OCI-LY3 (cell line): ENCODE results near the gene MAP2K3.
"Not testable (repeated sequence)": the region's sequence is repeated elsewhere in the genome, so short reads cannot be mapped to it uniquely, and the experiment has no call there.

Experiments
- H2AFZ ChIP-seq: fragments of 200-600, 300-600 bp; shearing (Covaris generic); 2 replicates; pipeline ENCODE4 v1.6.0; 2014; ENCODE audit warnings: antibody characterized with exemption, low read depth, low read length
- H3K27ac ChIP-seq: fragments of 200-600, 300-600 bp; sonication (generic); 2 replicates; pipeline ENCODE4 v1.5.1; 2014; ENCODE audit warnings: mild to moderate bottlenecking, low read length, moderate library complexity, mixed read lengths
- H3K27me3 ChIP-seq: fragments of 200-600, 300-600 bp; sonication (generic); 2 replicates; pipeline ENCODE4 v1.6.1; 2014; ENCODE audit warnings: low read depth, low read length, mixed read lengths
- H3K36me3 ChIP-seq: fragments of 200-600, 300-600 bp; sonication (generic); replicated peaks from 2 replicates; pipeline ENCODE3; 2014; ENCODE audit warnings: low read depth, low read length, mixed read lengths
- H3K4me1 ChIP-seq: fragments of 300-600, 200-600 bp; sonication (generic); 2 replicates; pipeline ENCODE4 v1.6.1; 2014; ENCODE audit warnings: low read length, mixed read lengths
- H3K4me2 ChIP-seq: fragments of 200-600, 300-600 bp; sonication (generic); 2 replicates; pipeline ENCODE4 v1.6.1; 2014; ENCODE audit warnings: low read length, mixed read lengths
- H3K4me3 ChIP-seq: fragments of 300-600, 200-600 bp; sonication (generic); 2 replicates; pipeline ENCODE4 v1.5.1; 2014; ENCODE audit warnings: antibody characterized with exemption, mild to moderate bottlenecking, low read length, moderate library complexity
- H3K79me2 ChIP-seq: fragments of 300-600, 200-600 bp; shearing (Covaris generic); 2 replicates; pipeline ENCODE4 v1.6.1; 2014; ENCODE audit warnings: mild to moderate bottlenecking, low read length, mixed read lengths
- H3K9ac ChIP-seq: fragments of 300-600, 200-600 bp; shearing (Covaris generic); 2 replicates; pipeline ENCODE4 v1.6.0; 2014; ENCODE audit warnings: mild to moderate bottlenecking, low read length, moderate library complexity
- H3K9me3 ChIP-seq: fragments of 200-600, 300-600 bp; shearing (Covaris generic); 2 replicates; pipeline ENCODE4 v1.6.1; 2014; ENCODE audit warnings: low read length, mixed read lengths; ENCODE audit not compliant: insufficient read depth
- H4K20me1 ChIP-seq: fragments of 200-600, 300-600 bp; sonication (generic); 2 replicates; pipeline ENCODE4 v1.6.1; 2016; ENCODE audit warnings: low read length, mixed read lengths; ENCODE audit not compliant: insufficient read depth
- CTCF ChIP-seq: fragments of 200-600, 300-600 bp; sonication (generic); IDR thresholded peaks from 2 replicates; pipeline ENCODE4 v1.5.1; 2014; ENCODE audit warnings: antibody characterized with exemption, low read length, low read depth
- EZH2phosphoT487 ChIP-seq: fragments of 200-600 bp; shearing (Covaris generic); IDR thresholded peaks from 2 replicates; pipeline ENCODE4 v1.6.1; 2018; ENCODE audit warnings: antibody characterized with exemption, mixed run types, low read depth

MAP2K3 gene

DNA sequence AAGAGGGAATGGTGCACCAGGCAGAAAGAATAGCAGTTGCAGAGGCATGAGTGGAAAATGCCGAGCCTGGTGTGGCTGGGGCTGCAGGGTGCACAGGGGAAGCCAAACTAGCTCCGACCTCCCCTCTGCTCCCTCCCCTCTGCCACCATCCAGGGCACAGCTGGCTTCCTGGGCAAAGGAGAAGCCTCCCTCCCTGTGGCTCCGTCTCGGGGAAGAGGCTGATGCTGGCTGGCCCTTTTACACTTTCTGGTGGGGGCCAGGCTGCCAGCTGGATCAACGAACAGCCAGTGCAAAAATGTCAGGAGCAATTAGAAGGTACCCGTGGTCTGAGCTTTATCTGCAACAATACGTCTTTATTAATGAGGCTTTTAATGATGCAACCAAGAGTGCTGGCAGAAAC lies 54.5 kb downstream of the MAP2K3 start:
- TF ChIP-seq EZH2phosphoT487 (no peak), CTCF (no peak)
- Histone ChIP-seq H3K4me1 (no peaks in the 10 kb centered on the region), H2AFZ (no peak overlapping the region), H3K36me3 (no peaks in the 10 kb centered on the region), H3K4me3 (no peak overlapping the region), H3K4me2 (no peak overlapping the region), H3K79me2 (no peaks in the 10 kb centered on the region), H3K9me3 (no peaks in the 10 kb centered on the region), H3K27ac (no peak overlapping the region), H3K9ac (no peak overlapping the region), H4K20me1 (no peaks in the 10 kb centered on the region), H3K27me3 (no peaks in the 10 kb centered on the region)

DNA sequence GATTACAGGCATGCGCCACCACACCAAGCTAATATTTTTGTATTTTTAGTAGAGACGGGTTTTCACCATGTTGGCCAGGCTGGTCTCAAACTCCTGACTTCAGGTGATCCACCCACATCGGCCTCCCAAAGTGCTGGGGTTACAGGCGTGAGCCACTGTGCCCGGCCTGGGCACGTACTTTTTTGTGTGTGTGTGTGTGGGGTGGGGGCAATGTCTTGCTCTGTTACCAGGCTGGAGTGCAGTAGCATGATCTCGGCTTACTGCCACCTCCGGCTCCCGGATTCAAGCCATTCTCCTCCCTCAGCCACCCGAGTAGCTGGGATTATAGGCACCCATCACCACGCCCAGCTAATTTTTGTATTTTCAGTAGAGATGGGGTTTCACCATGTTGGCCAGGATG lies 55.1 kb downstream of the MAP2K3 start:
- H3K9ac ChIP-seq, H3K4me1 ChIP-seq, H3K4me3 ChIP-seq, H3K27me3 ChIP-seq, H3K79me2 ChIP-seq, H3K4me2 ChIP-seq, H3K27ac ChIP-seq, H3K9me3 ChIP-seq, H2AFZ ChIP-seq, H4K20me1 ChIP-seq, H3K36me3 ChIP-seq: not testable (repeated sequence)

- H3K79me2 ChIP-seq, H3K9ac ChIP-seq, H4K20me1 ChIP-seq, H2AFZ ChIP-seq, H3K9me3 ChIP-seq, H3K4me2 ChIP-seq, H3K4me1 ChIP-seq, H3K27ac ChIP-seq, H3K4me3 ChIP-seq, H3K36me3 ChIP-seq, H3K27me3 ChIP-seq: not testable (repeated sequence)
Measured at GRCh38 chr17:21340407-21340806, 55.9 kb downstream of the MAP2K3 start.

DNA sequence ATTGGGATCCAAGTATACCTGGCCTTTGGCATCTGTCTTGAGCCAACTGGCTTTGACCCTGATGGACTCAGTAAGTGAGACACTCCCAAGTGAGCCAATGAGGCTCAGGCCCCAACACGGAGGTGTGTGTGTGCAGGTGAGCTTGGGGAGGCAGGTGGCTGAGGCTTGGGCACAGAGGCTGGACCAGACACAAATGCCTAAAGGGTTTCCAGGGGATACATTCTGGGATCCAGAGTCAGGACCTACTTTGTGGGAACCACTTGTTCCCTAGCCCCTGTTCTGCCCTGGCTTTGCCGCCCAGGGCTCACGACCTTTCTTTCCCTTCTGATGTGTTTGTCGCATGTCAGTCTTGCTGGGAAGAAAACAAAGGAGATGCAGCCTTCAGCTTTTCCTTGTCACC lies 56.8 kb downstream of the MAP2K3 start:
- not testable (repeated sequence) for H3K4me1 ChIP-seq, H3K79me2 ChIP-seq, H3K4me2 ChIP-seq, H3K36me3 ChIP-seq, H3K9ac ChIP-seq, H3K4me3 ChIP-seq, H2AFZ ChIP-seq, H4K20me1 ChIP-seq, H3K9me3 ChIP-seq, H3K27ac ChIP-seq, H3K27me3 ChIP-seq

DNA sequence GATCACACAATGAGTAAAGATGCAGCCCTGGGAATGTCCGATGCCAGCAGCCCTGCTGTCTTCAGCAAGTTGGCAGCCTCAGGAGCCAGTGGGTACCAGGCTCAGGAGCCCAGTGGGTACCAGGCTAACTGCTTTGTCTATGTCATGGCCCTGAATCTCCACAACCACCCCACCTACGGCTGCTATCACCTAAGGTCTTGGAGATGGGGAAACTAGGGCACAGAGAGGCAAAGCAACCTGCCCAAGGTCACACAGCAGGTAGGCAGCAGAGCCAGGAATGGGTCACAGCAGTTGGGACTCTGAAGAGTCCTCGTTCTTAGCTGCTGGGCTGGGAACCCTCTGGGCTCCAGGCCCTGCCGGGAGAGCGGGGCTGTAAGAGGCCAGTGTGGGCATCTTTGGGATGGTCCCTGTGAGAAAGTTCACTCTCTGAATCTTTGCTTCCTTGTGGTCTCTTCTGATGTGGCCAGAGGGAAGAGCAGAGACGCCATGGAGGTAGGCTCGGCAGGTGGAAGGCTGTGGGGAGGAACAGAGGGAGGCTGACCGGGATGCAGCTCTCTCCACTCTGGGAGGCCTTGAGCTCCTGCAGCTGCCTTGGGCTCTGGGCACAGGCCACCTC lies 57.5 kb downstream of the MAP2K3 start:
- not testable (repeated sequence) for H3K27me3 ChIP-seq, H3K27ac ChIP-seq, H3K9me3 ChIP-seq, H3K36me3 ChIP-seq, H3K4me3 ChIP-seq, H3K9ac ChIP-seq, H4K20me1 ChIP-seq, H3K4me1 ChIP-seq, H3K4me2 ChIP-seq, H3K79me2 ChIP-seq, H2AFZ ChIP-seq

- not testable (repeated sequence) for H3K9ac ChIP-seq, H3K4me1 ChIP-seq, H3K27me3 ChIP-seq, H2AFZ ChIP-seq, H3K4me2 ChIP-seq, H3K9me3 ChIP-seq, H3K27ac ChIP-seq, H3K4me3 ChIP-seq, H3K79me2 ChIP-seq, H4K20me1 ChIP-seq, H3K36me3 ChIP-seq
Measured at GRCh38 chr17:21343061-21343949, 58.8 kb downstream of the MAP2K3 start.

DNA sequence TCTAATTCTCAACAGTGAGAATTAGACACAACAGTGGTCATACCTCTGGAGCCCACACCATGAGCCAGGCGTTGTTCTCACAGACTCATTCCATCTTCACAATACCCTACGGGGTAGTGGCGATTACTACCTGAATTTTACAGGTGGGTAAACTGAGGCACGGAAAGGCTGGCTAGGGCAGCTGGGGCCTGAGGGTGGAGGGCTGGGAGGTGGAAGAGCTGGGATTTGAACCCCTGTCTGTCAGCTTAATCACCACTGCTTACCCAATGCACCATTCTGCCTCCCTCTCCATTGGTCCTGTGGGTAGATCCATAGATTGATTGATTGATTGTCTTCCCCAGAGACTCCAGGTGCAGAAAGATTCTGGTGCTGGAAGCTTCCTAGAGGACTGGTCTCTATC lies 60.3 kb downstream of the MAP2K3 start:
- H3K4me1 ChIP-seq, H3K4me2 ChIP-seq, H3K9me3 ChIP-seq, H3K4me3 ChIP-seq, H3K27me3 ChIP-seq, H2AFZ ChIP-seq, H3K79me2 ChIP-seq, H3K9ac ChIP-seq, H3K36me3 ChIP-seq, H4K20me1 ChIP-seq, H3K27ac ChIP-seq: not testable (repeated sequence)
